Chondrocyte (in vitro differentiated cells): ENCODE results near the gene METTL5. TPM values are rescaled to one million over a fixed set of nuclear protein-coding genes. Genes with fewer than 3 reads are reported as not detected.
"Not testable (repeated sequence)": the region's sequence is repeated elsewhere in the genome, so short reads cannot be mapped to it uniquely, and the experiment has no call there.

Experiments used
- DNase-seq: peaks from one replicate; pipeline ENCODE4 v3.0.0; 2021; ENCODE audit warnings: mixed read lengths, low spot score
- H3K27ac Mint-ChIP-seq: one replicate; pipeline ENCODE4 v1.8.0; 2021; ENCODE audit warnings: mild to moderate bottlenecking, moderate library complexity, mixed read lengths; ENCODE audit not compliant: unreplicated experiment
- H3K27me3 Mint-ChIP-seq: 2 replicates; pipeline ENCODE4 v1.8.0; 2021; ENCODE audit warnings: low read depth, mixed read lengths
- H3K36me3 Mint-ChIP-seq: 2 replicates; pipeline ENCODE4 v1.8.0; 2021; ENCODE audit warnings: low read depth, mixed read lengths
- H3K4me1 Mint-ChIP-seq: 2 replicates; pipeline ENCODE4 v1.8.0; 2021; ENCODE audit warnings: low read depth, mild to moderate bottlenecking, mixed read lengths
- H3K4me3 Mint-ChIP-seq: one replicate; pipeline ENCODE4 v1.8.0; 2021; ENCODE audit warnings: mild to moderate bottlenecking, moderate library complexity, mixed read lengths; ENCODE audit not compliant: unreplicated experiment
- H3K9me3 Mint-ChIP-seq: 2 replicates; pipeline ENCODE4 v1.8.0; 2021; ENCODE audit warnings: low read depth, mixed read lengths
- total RNA-seq: library from RNA; stranded (reverse); gene quantifications from 3 replicates; pipeline ENCODE4 v1.2.1, GENCODE V29; 2021
- TF ChIP-seq, protein P1 (sequence below): fragments of 200-600 bp; sonication (generic); IDR thresholded peaks from 2 replicates; pipeline ENCODE4 v1.5.0; 2021; ENCODE audit warnings: antibody characterized with exemption, mild to moderate bottlenecking, moderate library complexity

Gene METTL5
- total RNA-seq, 1 donor from 2014 or later: 45.2 TPM

DNA sequence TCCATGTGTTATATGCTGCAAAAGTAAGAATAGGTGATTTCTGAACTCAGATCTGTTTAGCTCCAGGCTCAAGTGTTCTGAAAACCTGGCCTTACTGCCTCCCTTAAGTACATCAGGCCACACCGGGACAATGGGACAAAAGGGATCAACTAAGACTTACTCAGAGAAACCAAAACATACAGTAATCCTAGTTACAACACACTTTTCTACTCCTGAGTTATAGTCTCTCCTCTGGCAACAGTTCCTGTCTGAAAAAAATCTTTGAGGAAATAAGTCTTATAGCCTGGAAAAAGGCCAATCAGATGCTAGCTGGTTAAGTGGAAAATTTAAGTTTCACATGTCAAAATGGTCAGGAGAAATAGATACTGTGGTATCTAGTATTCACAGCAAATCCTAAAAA lies 5.6 kb downstream of the METTL5 start:
- H3K4me3 Mint-ChIP-seq: no peak overlapping the region
- DNase-seq: no peak
- TF ChIP-seq, protein P1, sequence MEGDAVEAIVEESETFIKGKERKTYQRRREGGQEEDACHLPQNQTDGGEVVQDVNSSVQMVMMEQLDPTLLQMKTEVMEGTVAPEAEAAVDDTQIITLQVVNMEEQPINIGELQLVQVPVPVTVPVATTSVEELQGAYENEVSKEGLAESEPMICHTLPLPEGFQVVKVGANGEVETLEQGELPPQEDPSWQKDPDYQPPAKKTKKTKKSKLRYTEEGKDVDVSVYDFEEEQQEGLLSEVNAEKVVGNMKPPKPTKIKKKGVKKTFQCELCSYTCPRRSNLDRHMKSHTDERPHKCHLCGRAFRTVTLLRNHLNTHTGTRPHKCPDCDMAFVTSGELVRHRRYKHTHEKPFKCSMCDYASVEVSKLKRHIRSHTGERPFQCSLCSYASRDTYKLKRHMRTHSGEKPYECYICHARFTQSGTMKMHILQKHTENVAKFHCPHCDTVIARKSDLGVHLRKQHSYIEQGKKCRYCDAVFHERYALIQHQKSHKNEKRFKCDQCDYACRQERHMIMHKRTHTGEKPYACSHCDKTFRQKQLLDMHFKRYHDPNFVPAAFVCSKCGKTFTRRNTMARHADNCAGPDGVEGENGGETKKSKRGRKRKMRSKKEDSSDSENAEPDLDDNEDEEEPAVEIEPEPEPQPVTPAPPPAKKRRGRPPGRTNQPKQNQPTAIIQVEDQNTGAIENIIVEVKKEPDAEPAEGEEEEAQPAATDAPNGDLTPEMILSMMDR: no peak
- H3K27me3 Mint-ChIP-seq: no peaks in the 10 kb centered on the region
- H3K27ac Mint-ChIP-seq: peak overlapping the region; percentile 50
- H3K9me3 Mint-ChIP-seq: peaks cover 3% of the 10 kb centered on the region
- peaks cover 61% of the 10 kb centered on the region for H3K4me1 Mint-ChIP-seq
- peaks cover 23% of the 10 kb centered on the region for H3K36me3 Mint-ChIP-seq

DNA sequence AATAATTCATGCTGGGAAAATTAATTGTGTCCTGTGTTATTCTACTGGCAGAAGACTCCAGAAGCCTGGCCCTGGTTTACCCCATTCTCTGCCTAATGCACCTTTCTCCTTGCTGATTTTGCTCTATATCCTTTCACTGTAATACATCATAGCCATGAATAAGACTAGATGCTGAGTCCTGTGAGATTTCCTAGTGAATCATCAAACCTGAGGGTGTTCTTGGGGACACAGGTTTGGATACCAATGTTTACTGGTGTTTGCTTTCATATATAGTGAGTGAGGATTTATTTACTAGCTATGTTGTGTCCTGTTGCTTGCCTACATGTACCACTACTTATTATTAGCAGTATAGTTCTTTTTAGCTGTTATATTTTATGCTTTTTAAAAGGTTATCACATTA lies 6.5 kb downstream of the METTL5 start:
- TF ChIP-seq, protein P1: no peak
- DNase-seq: no peak
- peaks cover 3% of the 10 kb centered on the region for H3K9me3 Mint-ChIP-seq

DNA sequence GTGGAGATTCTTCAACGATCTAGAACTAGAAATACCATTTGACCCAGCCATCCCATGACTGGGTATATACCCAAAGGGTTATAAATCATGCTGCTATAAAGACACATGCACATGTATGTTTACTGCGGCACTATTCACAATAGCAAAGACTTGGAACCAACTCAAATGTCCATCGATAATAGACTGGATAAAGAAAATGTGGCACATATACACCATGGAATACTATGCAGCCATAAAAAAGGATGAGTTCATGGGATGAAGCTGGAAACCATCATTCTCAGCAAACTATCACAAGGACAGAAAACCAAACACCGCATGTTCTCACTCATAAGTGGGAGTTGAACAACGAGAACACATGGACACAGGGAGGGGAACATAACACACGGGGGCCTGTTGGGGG lies 7.3 kb downstream of the METTL5 start:
- H3K27ac Mint-ChIP-seq, H3K9me3 Mint-ChIP-seq, H3K27me3 Mint-ChIP-seq, DNase-seq, H3K4me3 Mint-ChIP-seq: not testable (repeated sequence)
- Mint-ChIP-seq H3K36me3 (peaks cover 25% of the 10 kb centered on the region), H3K4me1 (peaks cover 44% of the 10 kb centered on the region)

More for the DNA sequence above, 6.5 kb downstream of the METTL5 start:
- peaks cover 53% of the 10 kb centered on the region for H3K4me1 Mint-ChIP-seq
- no peaks in the 10 kb centered on the region for H3K27me3 Mint-ChIP-seq
- H3K4me3 Mint-ChIP-seq: no peak overlapping the region
- H3K27ac Mint-ChIP-seq: no peak overlapping the region
- H3K36me3 Mint-ChIP-seq: peaks cover 23% of the 10 kb centered on the region

DNA sequence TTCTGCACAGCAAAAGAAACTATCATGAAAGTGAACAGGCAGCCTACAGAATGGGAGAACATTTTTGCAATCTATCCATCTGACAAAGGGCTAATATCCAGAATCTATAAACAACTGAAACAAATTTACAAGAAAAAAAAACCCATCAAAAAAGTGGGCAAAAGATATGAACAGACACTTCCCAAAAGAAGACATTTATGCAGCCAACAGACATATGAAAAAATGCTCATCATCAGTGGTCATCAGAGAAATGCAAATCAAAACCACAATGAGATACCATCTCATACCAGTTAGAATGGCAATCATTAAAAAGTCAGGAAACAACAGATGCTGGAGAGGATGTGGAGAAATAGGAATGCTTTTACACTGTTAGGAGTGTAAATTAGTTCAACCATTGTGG lies 7.7 kb downstream of the METTL5 start:
- not testable (repeated sequence) for H3K9me3 Mint-ChIP-seq, H3K27me3 Mint-ChIP-seq, DNase-seq, H3K4me3 Mint-ChIP-seq, H3K27ac Mint-ChIP-seq
- Mint-ChIP-seq H3K36me3 (peaks cover 29% of the 10 kb centered on the region), H3K4me1 (peaks cover 40% of the 10 kb centered on the region)

DNA sequence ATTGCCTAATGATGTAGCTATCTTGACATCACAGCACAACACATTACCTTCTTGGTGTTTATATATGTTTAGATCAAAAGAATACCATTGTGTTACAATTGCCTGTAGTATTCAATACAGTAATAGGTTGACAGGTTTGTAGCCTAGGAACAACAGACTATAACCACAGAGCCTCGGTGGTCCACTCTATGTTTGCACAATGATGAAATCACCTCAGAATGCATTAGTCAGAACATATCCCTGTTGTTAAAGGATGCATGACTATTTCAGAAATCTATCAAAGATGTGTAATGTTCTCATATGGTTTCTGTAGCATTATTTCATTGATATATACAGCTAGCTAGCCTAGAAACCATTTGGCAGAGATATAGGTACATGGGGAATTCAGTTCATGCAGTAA lies 8.9 kb downstream of the METTL5 start:
- TF ChIP-seq, protein P1: no peak
- DNase-seq: no peak
- peak overlapping the region; percentile 77 for H3K27ac Mint-ChIP-seq
- no peaks in the 10 kb centered on the region for H3K27me3 Mint-ChIP-seq
- H3K4me3 Mint-ChIP-seq: no peak overlapping the region
- H3K9me3 Mint-ChIP-seq: peaks cover 3% of the 10 kb centered on the region
- peaks cover 35% of the 10 kb centered on the region for H3K36me3 Mint-ChIP-seq
- H3K4me1 Mint-ChIP-seq: peaks cover 29% of the 10 kb centered on the region

DNA sequence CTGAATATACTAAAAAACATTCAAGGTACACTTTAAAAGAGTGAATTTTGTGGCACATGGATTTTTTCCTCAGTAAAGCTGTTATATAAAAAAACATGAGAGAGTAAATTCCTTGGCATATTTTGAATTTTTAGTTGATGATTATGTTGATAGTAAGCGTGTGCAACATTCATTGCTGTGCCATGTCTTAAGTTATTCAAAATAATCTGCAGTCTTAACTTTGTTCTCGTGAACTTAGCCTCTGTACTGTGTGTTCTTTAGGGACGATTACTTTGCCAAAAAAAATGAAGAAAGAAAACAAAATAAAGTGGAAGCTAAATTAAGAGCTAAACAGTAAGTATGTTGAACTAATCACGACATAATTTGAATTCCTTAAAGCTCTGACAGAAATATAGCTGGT lies 16.5 kb downstream of the METTL5 start:
- peaks cover 42% of the 10 kb centered on the region for H3K36me3 Mint-ChIP-seq
- no peak overlapping the region for H3K4me3 Mint-ChIP-seq
- peaks cover 25% of the 10 kb centered on the region for H3K4me1 Mint-ChIP-seq
- peak overlapping the region; percentile 85 for H3K27ac Mint-ChIP-seq
- H3K9me3 Mint-ChIP-seq: no peaks in the 10 kb centered on the region
- no peak for DNase-seq
- TF ChIP-seq, protein P1: no peak
- H3K27me3 Mint-ChIP-seq: no peaks in the 10 kb centered on the region
